GM18868 (cell line): Measurements from ENCODE around the gene TMEM41A.
"Not testable (repeated sequence)": the region's sequence is repeated elsewhere in the genome, so short reads cannot be mapped to it uniquely, and the experiment has no call there.

Experiments
- ATAC-seq: cut with Tn5 transposase; IDR thresholded peaks from one replicate; pipeline ENCODE4 v1.9.1; 2021; ENCODE audit warnings: mild to moderate bottlenecking, moderate library complexity; ENCODE audit not compliant: unreplicated experiment

The TMEM41A gene

DNA sequence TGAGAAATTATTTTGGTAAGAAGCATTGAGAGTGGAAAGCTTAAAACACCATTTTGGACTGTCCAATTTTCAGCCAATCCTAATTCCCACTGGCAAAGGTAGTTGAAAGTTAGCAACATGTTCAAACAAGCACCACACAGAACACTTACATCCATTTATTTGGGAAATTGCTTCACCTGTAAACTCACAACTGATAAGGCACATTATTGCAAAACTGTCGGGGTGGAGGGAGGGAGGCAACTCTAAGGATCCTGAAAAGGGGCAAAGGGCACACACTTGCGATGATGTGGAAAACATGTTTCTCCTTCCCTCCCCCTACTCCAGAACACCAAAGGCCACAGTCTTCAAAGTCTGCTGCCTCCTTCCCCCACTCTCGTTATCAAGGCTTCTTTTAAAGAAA is 9.4 kb downstream of the TMEM41A start:
- ATAC-seq: no peak

DNA sequence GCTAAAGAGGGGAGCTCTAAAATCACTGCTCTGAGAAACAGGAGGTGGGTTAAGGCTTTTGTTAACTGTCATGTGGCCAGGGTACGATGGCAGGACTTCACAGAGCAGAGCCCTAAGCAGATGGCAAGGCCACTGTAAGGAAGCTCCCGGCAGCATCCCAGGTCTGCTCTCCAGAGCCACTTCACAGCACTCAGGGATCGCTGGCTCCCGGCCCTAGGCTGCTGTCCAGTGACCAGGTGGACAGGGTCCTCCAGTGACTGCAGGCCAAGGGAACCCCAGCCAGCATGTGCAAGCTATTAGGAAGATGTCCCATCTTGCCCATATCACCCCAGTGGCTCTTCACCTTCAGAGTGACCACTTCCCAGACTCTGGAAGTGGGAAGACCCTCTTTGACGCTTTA is 10.4 kb downstream of the TMEM41A start:
- ATAC-seq: no peak

DNA sequence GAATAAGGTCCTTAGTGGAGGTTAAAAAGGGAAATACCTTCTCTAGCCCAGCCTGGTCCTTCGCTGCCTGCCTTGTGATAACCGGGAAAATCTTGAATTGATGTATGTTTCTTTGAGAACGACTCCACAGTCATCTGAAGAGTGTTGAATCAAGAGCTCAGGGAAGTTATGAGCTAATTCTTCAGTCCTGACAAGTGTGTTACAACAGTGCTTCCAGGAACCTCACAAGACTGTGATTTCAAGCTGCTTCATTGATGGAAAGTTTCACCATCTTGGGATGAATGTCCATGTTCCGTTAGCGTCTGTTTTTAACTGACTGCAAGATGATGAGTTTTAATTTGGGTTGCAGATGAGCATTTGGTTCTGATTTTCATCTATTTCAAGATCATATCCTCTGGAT is 12.4 kb downstream of the TMEM41A start:
- no peak for ATAC-seq

DNA sequence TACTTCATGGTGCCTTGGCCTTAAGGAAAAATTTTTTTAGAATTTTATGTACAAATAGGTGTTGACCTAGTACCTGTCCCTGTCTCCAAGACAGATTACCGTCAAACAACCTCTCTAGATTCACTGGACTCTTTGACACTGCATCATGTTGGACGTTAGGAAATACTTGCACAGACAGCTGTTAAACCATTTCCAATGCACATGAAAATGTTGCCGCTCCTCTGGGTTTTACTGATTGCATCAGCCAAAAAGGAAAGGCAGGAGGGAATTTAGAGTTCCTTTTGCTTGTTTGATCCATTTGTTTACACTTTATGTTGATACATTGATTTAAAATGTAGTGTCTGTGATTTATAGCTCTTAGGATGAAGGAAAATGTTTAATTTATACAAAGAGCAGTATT is 14.5 kb downstream of the TMEM41A start:
- ATAC-seq: no peak

DNA sequence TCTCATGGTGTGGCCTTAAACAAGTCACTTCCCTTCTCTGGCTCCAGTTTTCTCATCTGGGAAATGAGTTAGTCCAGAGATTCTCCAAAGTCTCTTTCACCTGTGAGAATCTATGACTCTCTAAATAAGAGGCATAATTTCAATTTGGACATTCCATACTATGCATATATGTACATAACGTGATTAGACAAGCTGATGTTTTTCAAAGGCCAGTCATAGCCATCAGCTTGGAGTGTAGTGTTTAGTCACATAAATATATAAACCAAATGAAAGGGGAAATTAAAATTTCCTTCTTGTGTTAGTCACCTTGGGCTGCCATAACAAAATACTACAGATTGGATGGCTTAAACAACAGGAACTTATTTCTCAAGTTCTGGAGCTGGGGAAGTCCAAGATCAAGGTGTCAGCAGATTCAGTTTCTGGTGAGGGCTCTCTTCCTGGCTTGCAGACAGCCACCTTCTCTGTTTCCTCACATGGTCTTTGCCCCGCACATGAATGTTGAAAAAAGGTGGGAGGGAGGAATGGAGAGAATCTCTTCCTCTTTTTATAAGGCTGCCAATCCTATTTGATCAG is 19.4 kb downstream of the TMEM41A start:
- ATAC-seq: no peak

DNA sequence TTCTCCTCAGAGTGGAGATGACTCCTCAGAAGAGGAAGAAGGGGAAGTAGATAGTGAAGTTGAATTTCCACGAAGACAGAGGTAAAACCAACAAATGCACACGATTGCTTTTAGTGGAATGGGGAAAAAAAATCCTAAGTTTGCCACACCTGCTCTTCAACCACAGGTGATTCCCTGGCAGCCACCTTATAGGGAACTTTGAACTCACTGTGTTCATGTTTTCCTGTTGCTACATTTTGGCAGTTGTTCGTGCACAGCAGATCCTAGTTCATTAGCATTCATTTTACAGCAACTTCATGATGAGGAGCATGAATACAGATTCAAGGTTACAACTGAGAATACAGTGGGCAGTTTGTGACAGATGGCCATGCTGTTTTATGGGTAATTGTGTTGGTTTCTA is 21.5 kb downstream of the TMEM41A start:
- no peak for ATAC-seq

DNA sequence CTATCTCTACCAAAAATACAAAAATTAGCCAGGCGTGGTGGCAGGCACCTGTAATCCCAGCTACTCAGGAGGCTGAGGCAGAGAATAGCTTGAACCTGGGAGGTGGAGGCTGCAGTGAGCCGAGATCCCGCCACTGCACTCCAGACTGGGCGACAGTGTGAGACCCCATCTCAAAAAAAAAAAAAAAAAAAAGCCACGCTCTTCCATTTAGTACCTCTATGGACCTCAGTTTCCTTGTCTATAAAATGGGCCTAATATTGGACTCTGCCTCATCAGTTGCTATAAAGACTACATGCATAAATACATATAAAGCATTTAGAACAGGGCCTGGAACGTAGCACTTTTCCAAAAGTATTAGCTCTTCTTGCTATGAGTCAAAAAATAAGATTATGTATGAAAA is 23.9 kb downstream of the TMEM41A start:
- ATAC-seq: not testable (repeated sequence)

DNA sequence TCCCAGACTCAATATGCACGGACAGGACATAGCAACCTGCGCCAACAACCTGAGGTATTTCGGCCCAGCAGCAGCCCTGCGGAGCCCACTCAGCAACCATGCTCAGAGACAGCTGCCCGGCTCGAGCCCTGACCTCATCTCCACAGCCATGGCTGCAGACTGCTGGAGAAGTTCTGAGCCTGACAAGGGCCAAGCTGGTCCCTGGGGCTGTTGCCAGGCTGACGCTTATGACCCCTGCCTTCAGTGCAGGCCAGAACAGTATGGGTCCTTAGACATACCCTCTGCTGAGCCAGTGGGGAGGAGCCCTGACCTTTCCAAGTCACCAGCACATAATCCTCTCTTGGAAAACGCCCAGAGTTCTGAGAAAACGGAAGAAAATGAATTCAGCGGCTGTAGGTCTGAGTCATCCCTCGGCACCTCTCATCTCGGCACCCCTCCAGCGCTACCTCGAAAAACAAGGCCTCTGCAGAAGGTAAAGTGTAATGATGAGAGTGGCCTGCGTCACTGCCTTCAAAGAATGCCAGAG is 25.5 kb downstream of the TMEM41A start:
- ATAC-seq: no peak

DNA sequence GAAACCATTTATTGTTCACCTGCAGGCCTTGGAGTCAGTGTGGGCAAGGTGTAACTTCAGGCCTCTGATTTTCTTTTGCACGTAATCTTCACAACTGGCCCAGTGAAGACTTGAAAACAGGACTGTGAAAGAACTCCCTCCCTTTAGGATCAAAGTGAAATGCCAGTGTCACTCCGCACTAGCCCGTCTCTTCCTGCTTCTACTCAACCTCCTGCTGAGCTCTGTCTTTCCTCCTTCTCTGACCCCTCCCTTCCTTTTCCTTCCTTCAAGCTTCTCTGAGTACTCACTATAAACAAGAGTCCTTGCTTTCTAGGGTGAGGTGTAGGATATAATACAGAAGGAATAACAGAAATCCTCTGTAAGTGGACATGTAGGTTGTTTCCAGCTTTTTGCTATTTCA is 28.5 kb downstream of the TMEM41A start:
- no peak for ATAC-seq

DNA sequence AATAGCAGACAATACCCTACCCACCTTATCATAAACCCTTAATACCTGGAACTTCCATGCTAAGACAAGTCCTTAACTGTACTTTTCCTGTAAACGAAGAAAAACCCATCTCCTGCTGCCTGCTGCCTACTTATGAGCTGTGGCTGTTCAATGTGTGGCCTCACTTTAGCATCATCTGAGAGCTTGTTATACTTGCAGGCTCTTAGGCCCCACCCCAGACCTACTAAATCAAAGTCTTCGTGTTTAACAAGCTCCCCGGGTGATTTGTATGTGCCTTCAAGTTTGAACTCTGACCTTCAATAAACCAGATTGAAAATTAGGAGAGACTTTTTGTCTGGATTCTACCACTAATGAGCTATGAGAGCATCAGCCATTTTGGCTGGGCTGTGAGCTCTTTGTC is 29.3 kb downstream of the TMEM41A start:
- no peak for ATAC-seq

DNA sequence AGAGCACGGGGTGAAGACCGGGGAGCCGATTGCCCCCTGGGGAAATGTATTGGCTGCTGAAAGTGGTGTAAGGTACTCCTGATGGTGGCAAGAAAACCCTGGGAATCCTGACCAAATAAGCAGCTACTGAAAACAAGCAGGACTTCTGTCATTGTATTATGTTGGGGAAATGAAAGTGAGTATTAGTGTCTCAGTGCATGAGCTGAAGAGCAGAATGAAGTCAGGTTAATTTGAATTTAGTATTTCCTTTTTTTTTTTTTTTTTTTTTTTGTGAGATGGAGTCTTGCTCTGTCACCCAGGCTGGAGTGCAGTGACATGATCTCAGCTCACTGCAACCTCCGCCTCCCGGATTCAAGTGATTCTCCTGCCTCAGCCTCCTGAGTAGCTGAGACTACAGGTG is 32.7 kb downstream of the TMEM41A start:
- not testable (repeated sequence) for ATAC-seq

DNA sequence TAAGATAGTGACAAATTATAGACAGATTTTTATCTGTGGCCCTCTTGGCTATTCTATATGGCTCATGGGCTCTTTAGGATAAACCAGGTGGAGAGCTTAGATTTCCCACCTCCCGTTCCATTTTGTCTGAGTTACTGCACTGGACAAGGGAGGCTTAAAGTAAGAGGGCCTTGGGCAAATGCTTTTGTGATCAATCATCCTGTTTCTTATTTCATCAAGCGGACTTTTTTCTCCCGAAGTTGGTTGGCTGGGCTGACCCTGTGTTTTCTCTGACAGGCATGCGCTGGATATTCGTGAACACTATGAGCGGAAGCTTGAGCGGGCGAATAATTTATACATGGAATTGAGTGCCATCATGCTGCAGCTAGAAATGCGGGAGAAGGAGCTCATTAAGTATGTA is 33.4 kb downstream of the TMEM41A start:
- ATAC-seq: no peak

DNA sequence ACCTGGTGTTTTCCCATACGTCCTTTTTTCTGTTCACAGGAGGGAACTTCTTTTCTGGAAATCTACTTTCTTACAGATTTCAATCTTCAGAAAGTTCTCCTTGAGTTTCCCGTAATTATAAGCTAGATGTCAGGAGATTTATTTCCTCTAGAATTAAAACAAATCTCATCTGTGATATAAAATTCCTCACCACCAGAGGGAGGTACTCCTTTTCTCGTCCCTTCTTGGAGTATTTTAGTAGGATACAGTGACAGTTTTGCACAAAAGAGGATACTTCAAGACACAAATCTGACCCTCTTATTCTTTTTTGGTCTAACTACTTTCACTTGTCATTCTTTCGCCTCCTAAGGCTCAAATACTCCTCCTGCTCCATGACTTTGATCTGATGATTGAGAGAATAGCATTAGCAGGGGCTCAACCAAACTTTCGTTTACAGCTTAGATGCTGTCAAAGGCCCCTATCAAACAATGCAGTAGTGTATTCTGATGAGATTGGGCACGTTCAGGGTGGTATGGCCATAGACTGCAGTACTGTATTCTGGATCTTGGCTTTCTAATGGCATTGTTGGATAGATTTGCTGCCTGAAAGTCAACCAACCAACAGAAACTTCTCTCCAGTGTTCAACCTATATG is 38.0 kb downstream of the TMEM41A start:
- ATAC-seq: no peak

DNA sequence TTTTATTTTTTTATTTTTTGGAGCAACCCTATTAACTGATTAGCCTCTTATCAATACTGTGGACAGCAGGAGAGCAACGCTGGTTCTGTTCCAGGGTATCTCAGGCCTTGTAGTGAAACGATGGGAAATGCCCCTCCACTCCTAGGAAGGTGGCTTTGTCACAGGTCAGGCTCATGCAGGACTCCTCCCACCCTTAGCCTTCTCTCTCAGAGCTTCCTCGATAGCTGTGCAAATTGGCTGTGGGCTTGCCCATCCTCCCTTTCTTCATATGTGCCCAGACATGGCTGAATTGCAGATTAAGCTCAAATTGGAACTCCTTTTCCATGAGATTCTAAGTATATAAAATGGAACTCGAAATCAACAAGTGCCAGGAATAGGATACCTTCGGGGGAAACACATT is 38.5 kb downstream of the TMEM41A start:
- ATAC-seq: no peak

DNA sequence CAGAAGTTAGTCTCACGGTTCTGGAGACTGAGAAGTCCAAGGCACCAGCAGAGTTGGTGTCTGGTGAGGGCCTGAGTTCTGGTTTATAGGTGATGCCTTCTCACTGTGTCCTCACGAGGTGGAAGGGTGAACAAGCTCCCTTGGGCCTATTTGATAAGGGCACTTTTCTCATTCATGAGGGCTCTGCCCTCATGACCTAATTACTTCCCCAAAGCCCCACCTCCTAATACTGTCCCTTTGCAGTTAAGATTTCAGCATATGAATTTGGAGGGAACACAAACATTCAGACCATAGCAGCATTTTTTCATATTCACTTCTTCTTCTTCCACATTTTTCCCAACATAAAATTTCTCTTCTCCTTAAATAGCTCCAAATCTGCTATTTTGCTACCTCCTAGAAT is 41.5 kb downstream of the TMEM41A start:
- ATAC-seq: no peak

DNA sequence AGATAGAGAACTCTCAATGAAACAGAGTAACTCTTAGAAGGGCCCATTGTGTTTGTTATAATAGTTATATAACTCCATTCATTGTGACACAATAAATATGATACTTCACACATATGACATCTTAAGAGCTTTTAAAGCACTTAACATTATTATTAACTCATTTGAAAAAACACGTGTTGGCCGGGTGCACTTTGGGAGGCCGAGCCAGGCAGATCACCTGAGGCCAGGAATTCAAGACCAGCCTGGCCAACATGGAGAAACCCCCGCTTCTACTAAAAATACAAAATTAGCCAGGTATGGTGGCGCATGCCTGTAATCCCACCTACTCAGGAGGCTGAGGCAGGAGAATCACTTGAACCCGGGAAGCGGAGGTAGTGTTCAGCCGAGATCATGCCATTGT is 47.4 kb downstream of the TMEM41A start:
- not testable (repeated sequence) for ATAC-seq

DNA sequence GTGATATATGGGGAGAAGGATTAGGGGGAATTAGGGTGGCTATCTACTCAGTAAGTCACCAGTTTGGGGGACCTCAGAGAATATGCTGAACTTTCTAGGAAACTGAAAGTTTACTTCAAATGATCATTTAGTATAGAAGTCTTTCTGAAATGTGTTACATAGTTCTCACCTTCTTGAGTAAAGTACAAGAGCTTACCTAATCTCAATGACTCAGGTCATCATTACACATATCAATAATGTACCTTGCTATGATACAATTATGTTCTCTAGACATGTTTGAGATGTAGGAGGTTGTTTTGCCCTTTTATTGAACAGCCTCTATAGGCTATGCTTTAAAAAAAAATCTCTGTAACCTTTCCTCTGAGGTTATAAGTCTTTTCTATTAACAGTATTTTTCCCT is 50.7 kb downstream of the TMEM41A start:
- ATAC-seq: no peak

DNA sequence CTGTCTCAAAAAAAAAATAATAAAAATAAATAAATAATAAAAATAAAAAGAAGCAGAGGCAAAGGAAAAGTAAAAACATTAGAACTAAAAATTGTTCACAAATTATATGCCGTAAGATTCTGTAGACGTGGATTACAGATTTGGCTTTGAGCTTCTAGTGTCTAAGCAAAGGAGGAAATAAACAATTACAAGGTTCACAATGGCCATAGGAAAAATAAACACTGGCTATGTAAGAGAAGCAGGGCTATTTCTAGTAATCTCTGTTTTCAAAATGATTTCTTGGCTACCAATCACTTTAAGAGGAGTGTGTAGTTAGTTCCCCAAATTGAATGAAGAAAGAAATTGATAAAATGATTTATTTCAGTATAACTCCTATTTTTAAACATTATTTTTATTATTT is 54.5 kb downstream of the TMEM41A start:
- no peak for ATAC-seq

DNA sequence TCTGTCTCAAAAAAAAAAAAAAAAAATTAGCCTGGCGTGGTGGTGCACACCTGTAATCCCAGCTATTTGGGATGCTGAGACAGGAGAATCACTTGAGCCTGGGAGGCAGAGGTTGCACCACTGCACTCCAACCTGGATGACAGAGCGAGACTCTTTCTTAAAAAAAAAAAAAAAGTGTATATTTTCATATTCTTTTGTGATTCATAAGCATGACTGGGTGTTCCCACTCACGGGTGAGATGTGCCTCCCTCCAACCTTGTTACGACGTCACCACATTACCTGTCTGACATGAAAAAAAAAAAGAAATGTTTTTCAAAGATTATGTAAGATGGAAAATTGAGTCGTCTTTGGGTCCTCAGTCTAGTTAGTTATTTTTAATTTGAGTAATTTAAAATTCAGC is 56.8 kb downstream of the TMEM41A start:
- ATAC-seq: no peak

DNA sequence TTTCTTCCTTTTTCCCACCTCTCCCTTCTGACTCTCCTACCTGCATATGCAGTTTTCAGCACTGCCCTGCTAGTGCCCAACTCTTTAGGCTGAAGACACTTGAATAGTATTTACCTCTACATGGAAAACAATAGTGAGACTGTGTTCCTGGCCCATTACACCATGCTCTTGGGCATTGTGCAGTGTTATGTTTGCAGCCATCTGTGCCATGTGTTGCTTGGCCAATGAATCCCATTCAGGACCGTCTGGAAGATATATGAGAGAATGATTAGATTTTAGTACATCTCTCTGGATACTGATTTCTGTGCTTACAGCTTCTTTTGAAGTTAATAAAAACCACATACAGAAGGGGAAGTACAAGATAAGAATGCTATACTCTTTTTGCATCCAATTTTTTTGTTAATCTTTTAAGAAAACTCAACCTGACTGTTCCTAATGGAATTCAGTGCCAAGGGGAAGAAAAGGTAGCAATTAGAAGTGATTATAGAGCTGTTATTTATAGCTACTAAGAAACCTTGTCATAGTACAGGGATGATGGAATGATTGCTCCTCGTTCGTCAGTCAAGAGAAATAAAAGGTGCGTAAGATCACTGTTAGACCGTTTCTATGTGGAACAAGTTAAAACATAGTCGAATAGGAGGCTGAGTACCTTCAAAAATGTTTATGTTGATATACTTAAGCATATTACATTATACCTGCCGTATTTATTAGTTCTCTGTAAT is 58.9 kb downstream of the TMEM41A start:
- no peak for ATAC-seq
